ENCODE measurements around the gene ACE.
A peak's percentile ranks its signal among the peaks of the same experiment; 100 is the strongest.

The ACE gene

DNA sequence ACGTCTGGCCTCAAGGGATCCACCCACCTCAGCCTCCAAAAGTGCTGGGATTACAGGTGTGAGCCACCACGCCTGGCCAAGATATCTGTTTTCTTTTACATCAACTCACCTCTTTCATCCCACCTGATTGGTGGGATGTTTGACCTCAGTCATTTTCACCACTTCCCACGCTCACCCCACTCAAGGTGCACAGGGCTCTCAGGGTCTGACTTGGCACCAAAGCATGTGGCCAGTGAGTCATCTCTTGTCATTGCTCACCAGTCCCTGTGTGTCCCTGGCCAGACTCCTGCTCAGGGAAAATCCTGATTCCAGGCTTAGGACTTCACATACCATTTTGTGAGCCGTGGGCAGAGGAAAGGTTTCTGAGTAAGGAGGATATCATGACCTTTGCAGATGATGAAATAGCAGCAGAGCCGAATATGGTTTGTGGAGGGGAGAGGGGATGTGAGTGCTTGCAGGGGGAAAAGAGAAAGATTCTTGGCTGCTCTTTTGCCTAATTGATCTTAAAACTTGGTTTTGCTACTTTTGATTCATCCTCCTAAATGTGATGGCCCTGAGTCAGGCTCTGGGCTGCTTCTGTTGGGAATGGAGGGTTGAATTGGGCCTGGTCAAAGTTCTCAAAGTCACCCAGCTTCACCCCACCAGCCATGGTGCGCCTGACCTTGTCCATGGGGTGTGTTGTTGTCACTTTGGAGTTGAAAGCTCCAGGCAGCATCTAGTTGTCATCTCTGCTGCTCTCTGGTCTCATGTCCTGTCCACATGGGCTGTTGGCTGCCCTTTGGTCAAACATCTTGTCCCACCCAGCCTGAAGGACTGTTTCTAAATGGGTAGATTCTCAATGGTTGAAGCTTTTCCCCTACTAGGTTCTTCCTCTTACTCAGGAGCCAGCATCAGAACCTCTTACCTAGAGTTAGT lies 40.3 kb downstream of the ACE start:
- no peak for DNase-seq (ENCODE audit: low spot score)

DNA sequence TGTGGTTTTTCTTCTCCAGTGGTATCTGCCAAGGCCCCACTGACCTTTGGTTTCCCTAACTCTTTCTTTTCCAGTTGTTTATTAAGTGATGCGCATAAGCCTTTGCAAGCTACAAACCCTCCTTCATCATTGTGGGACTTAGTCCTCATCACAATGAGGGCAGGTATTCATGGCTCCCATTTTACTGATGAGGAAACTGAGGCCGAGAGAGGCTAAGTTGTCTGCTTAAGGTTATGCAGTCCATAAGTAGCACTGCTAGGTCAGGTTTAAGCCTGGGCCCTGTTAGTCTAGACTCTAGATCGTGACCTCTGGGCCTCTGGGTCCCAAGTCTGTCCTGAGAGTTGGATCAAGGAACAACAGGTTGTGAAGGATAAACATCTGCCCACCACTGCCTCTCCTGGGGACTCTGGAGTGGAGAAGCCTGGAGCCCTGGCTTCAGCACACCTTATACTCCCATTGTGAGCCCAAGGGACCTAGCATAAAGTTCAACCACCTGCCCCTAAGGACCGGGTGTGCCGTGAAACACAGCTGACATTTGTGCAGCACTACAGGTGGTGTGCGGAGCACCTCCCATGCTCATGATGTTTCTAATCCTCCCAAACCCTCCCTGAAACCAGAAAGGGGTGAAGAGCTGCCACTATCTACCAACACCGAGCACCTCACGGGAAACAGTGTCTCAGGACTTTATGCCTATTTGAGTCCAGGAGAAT lies 41.1 kb downstream of the ACE start:
- no peak for DNase-seq (ENCODE audit: low spot score)

DNA sequence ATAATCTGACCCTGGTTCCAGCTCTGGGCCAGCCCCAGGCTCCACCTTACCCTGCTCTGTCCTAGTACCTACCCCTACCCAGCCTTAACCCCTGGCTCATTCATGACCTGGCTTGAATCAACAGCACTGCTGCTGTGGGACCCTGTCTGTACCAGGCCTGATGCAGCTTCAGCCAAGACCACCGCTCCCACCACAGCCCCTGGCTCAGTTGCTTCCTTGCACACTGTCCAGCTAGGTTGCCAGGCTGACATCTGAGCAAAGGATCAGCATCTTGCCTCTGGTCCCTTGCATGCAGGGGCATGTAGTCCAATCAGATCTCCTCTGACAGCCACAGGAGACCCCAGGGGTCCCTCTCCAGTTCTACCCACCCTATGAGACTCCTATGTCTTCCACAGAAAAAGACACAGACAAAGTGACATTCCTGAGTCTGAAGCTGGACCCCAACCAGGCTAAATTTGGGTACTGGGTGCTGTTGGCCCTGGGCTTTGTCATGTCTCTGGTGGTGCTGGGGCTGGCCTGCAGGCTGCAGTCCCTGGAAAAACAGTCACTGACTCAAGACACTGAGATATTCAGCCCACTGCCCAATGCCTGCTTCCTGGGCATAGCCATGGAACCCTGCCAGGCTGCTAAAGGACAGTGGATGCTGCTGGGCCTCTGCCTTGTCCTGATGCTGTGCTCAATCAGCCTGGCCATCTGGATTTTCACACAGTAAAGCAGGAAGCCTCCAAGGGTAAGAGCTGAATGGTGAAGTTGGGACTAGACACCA lies 42.4 kb downstream of the ACE start:
- no peak for DNase-seq (ENCODE audit: low spot score)

DNA sequence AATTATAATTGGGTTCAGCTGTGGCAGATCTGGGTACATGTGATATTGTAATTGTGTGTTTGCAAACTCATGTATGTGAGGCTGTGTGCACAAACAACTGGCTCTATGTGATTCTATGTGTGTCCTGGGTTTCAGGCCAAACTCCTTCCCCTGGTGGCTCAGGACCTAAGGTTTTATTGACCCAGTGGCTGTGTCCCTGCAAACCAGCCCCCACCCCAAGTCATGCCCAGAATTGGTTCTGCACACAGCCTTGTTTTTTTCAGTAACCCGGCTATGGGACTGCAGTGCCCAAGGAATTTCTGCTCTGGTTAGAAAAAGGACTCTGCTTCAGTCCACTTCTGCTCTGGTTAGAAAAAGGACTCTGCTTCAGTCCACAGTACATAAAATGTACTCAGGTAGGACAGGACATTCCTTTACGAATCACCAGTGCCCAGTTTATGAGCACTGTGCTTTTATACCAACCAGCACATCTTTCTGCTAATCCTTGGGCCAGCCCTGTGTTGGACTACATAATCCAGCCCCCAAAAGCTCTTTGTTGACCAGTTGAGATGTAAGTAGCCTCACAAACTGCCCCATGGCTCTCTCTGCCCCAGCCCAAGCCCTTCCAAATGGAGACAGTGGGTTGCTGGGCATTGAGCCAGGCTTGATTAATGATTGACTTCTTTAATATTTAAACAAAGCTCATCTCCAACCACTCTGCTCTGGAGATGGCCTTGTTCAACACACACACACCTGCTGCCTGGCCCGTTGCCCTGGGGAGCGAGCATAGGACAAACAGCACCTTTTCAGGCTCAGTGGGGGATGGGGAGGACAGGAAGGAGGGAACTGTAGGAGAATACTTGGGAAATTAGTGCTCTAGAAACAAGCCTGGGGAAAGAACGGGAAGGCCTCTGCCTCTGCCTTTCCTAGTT lies 43.4 kb downstream of the ACE start:
- no peak for DNase-seq (ENCODE audit: low spot score)

DNA sequence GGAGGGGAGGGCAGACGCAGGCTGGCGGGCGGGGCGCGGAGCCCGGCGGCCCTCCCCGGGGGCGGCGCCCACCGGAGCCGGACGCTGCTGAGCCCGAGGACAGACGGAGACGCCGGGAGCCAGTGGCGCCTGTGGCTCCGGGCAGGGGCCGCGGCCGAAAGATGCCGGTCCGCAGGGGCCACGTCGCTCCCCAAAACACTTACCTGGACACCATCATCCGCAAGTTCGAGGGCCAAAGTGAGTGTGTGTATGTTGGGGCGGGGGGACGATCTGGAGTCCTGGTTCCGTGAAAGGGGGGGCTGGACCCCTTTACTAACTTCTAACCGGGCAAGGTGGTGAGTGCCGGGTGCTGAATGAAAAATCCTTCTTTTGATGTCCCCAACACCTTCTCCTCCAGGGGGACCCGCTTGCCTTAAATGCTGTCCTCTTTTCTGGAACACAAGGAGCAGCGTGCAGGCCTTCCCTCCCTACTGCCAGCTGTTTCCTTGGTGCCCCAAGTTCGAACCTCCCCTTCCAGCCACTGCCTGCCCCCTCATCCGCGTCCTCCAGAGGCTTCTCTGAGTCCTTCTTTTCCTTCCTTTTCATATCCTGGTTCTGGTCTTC lies 46.5 kb downstream of the ACE start, which contains the start of gene KCNH6:
Gene KCNH6 (plus strand): TSS at position 106 of the 603 bp plus-strand sequence. CDS start 56 bp downstream, at position 162.
- DNase-seq (ENCODE audit: low spot score), result no peak

DNA sequence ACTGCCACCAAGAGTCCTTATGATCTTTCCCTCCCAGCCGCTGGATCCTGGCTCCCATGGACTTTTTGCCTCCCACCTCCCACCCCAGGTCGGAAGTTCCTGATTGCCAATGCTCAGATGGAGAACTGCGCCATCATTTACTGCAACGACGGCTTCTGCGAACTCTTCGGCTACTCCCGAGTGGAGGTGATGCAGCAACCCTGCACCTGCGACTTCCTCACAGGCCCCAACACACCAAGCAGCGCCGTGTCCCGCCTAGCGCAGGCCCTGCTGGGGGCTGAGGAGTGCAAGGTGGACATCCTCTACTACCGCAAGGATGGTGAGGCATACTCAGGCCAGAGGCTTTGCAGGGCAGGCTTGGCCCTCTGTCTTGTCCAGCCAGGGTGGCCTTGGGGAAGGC lies 47.2 kb downstream of the ACE start:
- no peak for DNase-seq (ENCODE audit: low spot score)

DNA sequence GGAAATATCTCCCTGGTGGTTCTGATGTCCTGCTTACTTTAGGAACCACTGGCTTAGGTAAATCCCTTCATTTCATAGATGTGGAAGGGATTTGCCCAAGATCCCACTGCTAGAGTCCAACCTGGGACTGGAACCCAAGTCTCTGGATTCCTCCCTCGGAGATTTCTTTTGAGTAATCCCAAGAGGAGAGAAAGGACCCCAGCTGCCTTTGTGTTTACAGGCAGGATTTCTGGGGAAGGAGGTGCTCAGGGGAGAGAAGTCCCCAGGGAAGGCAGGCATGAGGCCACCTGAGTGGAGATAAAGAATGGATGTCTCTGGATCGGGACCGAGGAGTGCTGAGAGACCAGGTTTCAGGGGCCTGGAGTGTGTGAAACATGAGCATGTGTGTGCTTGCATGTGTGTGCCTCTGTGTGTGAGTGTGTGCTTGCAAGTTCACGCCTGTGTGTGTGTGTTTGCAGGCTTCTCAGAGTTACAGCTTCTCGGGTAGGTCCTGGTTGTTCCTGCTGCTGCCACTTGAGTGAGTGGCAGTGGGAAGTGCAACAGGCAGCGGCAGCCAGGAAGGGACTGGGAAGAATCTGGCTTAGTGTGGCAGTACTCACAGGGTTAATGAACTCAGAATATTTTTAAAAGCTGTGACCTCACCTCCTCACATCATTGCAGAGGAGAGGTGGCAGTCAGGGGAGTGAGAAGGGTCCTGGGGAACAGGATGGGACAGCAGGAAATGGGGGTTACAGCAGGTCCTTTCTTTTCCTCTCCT lies 48.5 kb downstream of the ACE start:
- DNase-seq (ENCODE audit: low spot score), result peak; percentile 77

DNA sequence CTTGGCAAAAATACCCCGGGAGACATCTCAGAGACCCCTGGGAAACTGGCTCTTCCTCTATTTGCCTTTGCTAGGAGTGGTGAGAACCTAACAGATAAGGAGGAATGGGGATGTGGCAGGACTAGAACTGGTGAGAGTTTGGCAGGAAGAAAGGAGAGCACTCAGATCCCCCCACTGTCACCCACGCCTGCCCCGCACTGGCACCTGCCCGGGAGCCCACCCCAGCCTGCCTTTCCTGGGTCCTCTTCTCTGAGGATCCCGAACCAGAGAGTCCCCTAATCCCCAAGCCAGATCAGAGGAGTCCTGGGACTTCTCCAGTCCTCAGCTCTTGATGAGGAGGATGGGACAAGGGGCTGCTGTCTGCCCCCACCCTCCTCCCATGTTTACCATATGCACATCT lies 50.0 kb downstream of the ACE start:
- peak; percentile 75 for DNase-seq (ENCODE audit: low spot score)

DNA sequence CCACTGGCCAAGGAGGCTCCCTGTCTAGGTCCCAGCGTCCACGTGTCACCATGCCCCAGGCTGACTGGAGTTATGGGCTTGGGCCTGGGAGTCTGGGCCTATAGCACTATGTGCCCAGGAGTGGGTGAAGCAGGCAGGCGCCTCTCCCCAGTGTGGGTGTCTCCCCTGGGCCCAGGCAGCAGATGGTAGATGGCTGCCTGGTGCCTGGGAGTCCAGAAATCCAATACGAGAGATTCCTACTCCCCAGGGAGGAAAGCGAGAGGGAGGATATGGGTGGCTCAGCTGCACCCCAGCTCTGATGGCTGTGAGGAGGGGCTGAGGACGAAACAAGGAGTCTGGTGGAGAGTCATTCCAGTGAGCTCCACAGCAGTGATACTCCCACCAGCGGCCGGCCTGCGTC lies 51.3 kb downstream of the ACE start:
- peak; percentile 89 for DNase-seq (ENCODE audit: low spot score)

DNA sequence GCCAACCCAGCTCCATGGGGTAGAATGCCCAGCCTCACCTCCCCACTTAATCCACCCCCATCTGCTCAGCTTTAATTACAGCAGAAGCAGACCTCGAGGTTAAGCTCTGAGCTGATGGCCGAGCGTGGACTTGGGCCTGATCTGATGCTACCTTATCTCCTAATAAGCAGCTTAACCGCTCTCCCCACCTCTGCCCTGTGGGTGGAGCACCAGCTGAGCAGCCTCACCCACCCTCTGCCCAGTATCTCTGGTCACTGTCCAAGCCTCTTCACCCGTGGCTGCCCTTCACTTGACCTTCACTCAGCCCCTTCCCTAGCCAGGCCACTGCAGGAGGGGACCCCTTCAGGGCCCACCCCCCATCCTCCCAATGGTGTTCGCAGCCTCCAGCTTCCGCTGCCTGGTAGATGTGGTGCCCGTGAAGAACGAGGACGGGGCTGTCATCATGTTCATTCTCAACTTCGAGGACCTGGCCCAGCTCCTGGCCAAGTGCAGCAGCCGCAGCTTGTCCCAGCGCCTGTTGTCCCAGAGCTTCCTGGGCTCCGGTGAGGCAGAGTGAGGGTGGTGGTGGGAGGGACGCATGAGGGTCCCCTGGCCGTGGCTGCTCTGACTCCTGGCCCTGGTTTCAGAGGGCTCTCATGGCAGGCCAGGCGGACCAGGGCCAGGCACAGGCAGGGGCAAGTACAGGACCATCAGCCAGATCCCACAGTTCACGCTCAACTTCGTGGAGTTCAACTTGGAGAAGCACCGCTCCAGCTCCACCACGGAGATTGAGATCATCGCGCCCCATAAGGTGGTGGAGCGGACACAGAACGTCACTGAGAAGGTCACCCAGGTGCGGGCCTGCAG lies 53.1 kb downstream of the ACE start:
- peak; percentile 71 for DNase-seq (ENCODE audit: low spot score)

DNA sequence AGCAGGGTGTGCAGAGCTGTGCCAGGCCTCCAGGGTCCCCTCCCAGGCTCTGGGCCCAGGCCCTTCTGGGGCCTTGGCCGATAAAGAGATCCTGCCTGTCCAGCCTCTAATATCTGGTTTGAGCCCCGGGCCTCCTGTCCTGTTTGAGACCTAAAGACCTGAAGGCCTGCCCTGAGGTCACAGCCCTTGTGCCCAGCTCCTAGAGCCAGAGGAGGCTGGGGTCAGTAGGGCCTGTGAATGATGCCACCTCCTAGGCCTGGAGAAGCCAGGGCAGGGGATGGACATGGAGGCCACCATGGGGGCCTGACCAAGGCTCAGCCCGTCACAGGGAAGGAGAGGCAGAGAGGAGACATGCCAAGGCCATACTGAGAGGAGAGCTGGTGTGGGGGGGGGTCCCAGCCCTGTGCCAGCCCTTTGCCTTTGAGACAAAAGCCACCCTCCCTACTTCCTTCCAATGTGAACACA lies 53.7 kb downstream of the ACE start:
- DNase-seq (ENCODE audit: low spot score), result no peak

DNA sequence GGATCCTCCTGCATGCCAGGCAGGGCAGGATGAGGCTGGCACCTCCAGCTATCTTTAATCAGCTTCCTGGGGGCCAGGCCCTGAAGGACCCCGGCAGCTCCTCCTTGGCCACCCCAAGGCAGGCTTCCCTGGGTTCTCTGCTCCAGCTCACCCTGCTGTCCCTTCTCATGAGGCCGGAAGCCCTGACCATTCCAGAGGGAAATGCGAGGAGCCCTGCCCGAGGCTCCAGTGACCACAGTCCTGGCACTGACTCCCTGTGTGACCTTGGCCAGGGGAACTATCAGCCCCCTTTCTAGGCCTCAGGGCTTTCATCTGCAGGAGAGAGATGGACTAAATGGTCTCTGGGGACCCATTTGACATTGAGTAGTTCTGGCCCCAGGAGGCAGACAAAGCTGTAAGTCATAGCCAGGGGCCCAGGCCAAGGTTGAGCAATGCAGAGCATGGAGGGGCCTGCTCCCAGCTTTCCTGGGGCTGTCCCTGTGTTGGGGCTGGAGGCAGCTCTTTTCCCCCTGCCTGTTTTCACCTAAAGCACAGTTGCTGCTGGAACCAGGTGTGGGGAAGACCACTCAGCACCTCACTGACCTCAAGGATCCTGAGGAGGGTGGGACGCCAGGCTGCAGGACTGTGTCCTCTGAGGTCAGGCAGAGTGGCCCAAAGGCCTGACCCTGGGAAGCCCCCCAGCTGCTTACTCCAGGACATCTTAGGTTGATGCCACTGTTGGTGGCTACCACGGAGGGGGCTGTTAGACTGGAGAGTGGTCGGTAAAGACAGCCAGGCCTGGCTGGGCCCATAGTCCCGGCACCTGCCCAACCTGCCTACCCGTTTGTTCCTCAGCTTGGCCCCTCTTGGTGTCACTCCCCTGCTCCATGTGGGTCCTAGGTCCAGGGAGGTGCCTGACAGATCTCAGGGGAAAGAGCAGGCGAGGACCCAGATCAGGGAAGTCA lies 54.4 kb downstream of the ACE start:
- DNase-seq (ENCODE audit: low spot score), result no peak

DNA sequence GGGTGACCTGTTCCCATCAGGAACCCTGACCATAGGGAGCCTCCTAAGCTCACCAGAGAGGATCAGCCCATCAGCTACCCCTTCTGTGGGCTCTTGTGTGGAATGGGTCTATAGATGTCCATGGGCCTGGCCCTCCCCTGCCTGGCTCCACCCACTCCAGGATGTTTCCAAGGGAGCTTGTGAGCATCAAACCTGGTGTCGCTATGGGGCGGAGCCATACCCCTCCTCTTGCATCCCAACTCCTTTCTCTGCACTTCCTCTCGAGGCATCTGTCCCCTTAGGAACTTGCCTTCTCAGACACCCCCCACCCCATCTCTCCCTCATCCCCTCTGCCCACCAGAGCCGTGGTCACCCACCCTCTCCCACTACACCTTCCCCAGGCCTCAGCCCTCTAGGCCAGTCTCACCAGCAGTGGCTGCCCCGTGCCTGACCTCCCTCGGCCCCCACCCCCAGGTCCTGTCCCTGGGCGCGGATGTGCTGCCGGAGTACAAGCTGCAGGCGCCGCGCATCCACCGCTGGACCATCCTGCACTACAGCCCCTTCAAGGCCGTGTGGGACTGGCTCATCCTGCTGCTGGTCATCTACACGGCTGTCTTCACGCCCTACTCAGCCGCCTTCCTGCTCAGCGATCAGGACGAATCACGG lies 56.7 kb downstream of the ACE start:
- DNase-seq (ENCODE audit: low spot score), result no peak

DNA sequence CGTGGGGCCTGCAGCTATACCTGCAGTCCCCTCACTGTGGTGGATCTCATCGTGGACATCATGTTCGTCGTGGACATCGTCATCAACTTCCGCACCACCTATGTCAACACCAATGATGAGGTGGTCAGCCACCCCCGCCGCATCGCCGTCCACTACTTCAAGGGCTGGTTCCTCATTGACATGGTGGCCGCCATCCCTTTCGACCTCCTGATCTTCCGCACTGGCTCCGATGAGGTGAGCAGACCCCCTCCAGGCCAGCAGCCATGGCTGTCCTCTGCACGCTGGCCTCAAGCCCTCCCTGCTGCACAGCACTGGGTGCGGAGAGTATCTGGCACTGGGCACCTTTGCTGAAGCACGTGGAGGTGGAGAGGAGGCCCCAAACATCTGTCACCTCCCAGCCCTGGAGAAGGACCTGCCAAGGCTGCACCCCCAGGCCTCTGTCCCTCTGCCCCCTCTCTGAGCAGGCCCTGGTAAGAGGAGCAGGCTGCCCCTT lies 57.3 kb downstream of the ACE start:
- DNase-seq (ENCODE audit: low spot score), result no peak

DNA sequence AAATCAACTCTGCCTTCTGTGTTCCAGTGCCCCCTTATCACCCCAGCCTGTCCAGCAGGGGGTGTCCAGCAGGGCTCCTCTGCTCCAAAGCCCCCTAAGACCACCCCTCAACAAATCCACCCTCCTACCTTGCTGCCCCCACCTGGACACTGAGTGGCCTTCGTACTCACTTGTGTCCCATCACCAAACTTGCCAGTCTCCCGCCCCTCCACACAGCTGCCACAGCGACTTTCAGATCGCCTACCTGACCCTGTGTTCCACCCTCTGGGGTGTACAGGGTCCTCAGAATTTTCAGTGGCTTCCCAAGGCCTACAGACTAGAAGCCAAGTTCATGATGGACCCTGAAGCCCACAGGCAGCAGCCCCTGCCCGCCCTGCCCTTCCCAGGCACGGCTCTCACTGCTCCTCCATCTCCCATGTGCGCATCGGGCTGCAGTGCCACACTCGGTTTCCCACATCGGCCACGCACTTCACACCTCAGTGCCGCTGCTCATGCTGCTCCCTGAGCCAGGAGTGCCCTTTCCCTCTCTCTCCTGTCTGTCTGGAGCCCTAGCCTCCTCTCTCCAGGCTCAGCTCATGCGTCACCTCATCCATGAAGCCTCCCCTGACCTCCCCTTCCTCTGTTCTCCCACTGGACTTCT lies 58.1 kb downstream of the ACE start:
- no peak for DNase-seq (ENCODE audit: low spot score)

DNA sequence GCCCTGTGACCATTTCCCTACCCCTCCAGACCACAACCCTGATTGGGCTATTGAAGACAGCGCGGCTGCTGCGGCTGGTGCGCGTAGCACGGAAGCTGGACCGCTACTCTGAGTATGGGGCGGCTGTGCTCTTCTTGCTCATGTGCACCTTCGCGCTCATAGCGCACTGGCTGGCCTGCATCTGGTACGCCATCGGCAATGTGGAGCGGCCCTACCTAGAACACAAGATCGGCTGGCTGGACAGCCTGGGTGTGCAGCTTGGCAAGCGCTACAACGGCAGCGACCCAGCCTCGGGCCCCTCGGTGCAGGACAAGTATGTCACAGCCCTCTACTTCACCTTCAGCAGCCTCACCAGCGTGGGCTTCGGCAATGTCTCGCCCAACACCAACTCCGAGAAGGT lies 58.8 kb downstream of the ACE start:
- DNase-seq (ENCODE audit: low spot score), result no peak

DNA sequence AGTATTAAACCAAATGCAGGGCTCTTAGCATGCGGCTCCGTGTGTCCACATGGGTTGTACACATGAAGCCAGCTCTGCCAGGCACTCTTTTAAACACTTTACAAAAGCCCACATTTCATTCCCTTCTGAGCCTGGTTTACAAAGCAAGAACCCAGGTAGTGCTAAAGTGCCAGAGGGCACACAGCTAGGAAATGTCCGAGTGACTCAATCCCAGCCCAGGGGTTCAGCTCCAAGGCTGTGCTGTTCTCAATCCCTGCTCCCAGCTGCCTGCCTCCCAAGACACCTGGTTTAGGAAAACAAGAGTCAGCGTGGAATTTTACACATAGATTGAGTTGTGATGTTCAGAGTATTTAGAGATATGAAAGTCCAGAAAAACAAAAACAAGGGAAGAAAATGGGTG lies 60.1 kb downstream of the ACE start:
- DNase-seq (ENCODE audit: low spot score), result no peak
